OCI-LY7 (cell line): ENCODE results near the gene PACSIN3. TPM values are rescaled to one million over a fixed set of nuclear protein-coding genes. Genes with fewer than 3 reads are reported as not detected.
A peak's percentile ranks its signal among the peaks of the same experiment; 100 is the strongest.

Source experiments
- BruUV-seq: library from RNA; stranded (reverse); fragments of 400-500 nt; replicated peaks from 2 replicates; lab custom pipeline; 2021; lab: Mats Ljungman, UMichigan
- CTCF ChIA-PET: fragments of 300-600 bp; sonication (Branson Sonifier 250); formaldehyde crosslinking; loops from one replicate; lab custom pipeline; 2022; ENCODE audit warnings: antibody characterized with exemption; ENCODE audit not compliant: unreplicated experiment; lab: Charles Lee
- POLR2A ChIA-PET: fragments of 300-600 bp; sonication (Branson Sonifier 250); formaldehyde crosslinking; loops from one replicate; lab custom pipeline; 2022; ENCODE audit warnings: antibody characterized with exemption; lab: Charles Lee
- DNase-seq: peaks from one replicate; pipeline ENCODE4 v3.0.0-alpha.2; 2015; ENCODE audit warnings: low spot score
- H2AFZ ChIP-seq: fragments of 200-600 bp; sonication (generic), shearing (Covaris generic); 2 replicates; pipeline ENCODE4 v1.6.1; 2014; ENCODE audit warnings: mild to moderate bottlenecking, antibody characterized with exemption, low read length, moderate library complexity
- H3K27ac ChIP-seq: fragments of 200-600 bp; sonication (generic); 2 replicates; pipeline ENCODE4 v1.5.1; 2014; ENCODE audit warnings: mixed run types, low read depth, mild to moderate bottlenecking, moderate library complexity, low read length, inconsistent platforms; ENCODE audit not compliant: poor library complexity, severe bottlenecking
- H3K36me3 ChIP-seq: fragments of 200-600 bp; sonication (generic); 2 replicates; pipeline ENCODE4 v1.6.1; 2014; ENCODE audit warnings: mild to moderate bottlenecking, antibody characterized with exemption, low read length, moderate library complexity, mixed read lengths; ENCODE audit not compliant: insufficient read depth
- H3K4me1 ChIP-seq: fragments of 200-600 bp; sonication (generic); 2 replicates; pipeline ENCODE4 v1.5.1; 2014; ENCODE audit warnings: mild to moderate bottlenecking, low read length; ENCODE audit not compliant: insufficient read depth, poor library complexity, severe bottlenecking
- H3K4me2 ChIP-seq: fragments of 200-600 bp; sonication (generic); 2 replicates; pipeline ENCODE4 v1.6.1; 2014; ENCODE audit warnings: mild to moderate bottlenecking, low read length
- H3K4me3 ChIP-seq: fragments of 200-600 bp; sonication (generic); 2 replicates; pipeline ENCODE4 v1.5.1; 2014; ENCODE audit warnings: mild to moderate bottlenecking, low read depth, low read length; ENCODE audit not compliant: poor library complexity, severe bottlenecking
- H3K79me2 ChIP-seq: fragments of 200-600 bp; sonication (generic); 2 replicates; pipeline ENCODE4 v1.6.1; 2016; ENCODE audit warnings: low read depth, mild to moderate bottlenecking, low read length, moderate library complexity, mixed read lengths; ENCODE audit not compliant: insufficient read depth
- H3K9me2 ChIP-seq: fragments of 200-600 bp; sonication (generic); 2 replicates; pipeline ENCODE4 v1.6.1; 2016; ENCODE audit warnings: mild to moderate bottlenecking, low read length, mixed read lengths; ENCODE audit not compliant: insufficient read depth
- H3K9me3 ChIP-seq: fragments of 200-600 bp; sonication (generic); 2 replicates; pipeline ENCODE4 v1.6.1; 2014; ENCODE audit warnings: mild to moderate bottlenecking, mixed run types, low read length, mixed read lengths
- H4K20me1 ChIP-seq: fragments of 200-600 bp; sonication (generic); 2 replicates; pipeline ENCODE4 v1.6.1; 2014; ENCODE audit warnings: mild to moderate bottlenecking, antibody characterized with exemption, low read length, moderate library complexity, mixed read lengths; ENCODE audit not compliant: insufficient read depth
- EZH2phosphoT487 ChIP-seq: fragments of 200-600 bp; sonication (generic); IDR thresholded peaks from 2 replicates; pipeline ENCODE4 v1.6.1; 2018; ENCODE audit warnings: low read depth, borderline replicate concordance, mild to moderate bottlenecking, mixed run types, antibody characterized with exemption, low read length, moderate library complexity, mixed read lengths
- intact Hi-C: fragments of 100-400 bp; cut with micrococcal nuclease; formaldehyde crosslinking; loops from one replicate; pipeline ENCODE4 v1.10.0; 2022; ENCODE audit not compliant: unreplicated experiment
- total RNA-seq, 2 experiments: library from RNA; depleted of rRNA in 1 of 2; stranded (reverse); fragments of >200 nt in 1 of 2; shearing (Covaris generic) in 1 of 2; gene quantifications; 2 replicates each; pipeline ENCODE4 v1.2.3, GENCODE V29; 2014 to 2022
- TF ChIP-seq, protein P1 (sequence below): fragments of 200-600 bp; sonication (generic); conservative IDR thresholded peaks from 2 replicates; pipeline ENCODE4 v1.5.1; 2014; ENCODE audit warnings: mild to moderate bottlenecking, antibody characterized with exemption, low read length, moderate library complexity, mixed read lengths

The PACSIN3 gene
- total RNA-seq, 2 experiments from 2014 or later = not detected

DNA sequence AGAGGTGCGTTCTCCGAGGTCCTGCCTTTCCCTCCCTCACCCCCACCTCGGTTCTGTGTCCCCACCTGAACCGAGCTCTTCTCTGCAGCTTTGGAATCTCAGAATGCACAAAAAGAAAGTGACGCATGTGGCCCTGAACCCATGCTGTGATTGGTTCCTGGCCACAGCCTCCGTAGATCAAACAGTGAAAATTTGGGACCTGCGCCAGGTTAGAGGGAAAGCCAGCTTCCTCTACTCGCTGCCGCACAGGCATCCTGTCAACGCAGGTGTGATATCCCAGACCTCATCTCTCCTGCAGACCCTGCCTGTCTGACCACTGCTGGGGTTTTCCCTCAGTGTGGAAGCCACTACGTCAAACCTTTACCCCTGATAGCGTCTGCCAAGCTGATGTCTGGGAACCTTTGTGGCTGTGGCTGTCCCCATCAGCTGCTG, 48.5 kb upstream of the PACSIN3 start:
- Histone ChIP-seq H3K36me3 (peaks cover 18% of the 10 kb centered on the region), H3K27ac (no peak overlapping the region), H3K79me2 (no peaks in the 10 kb centered on the region), H4K20me1 (no peaks in the 10 kb centered on the region), H3K4me1 (peaks cover 8% of the 10 kb centered on the region), H3K4me3 (no peak overlapping the region), H2AFZ (no peak overlapping the region), H3K4me2 (no peak overlapping the region), H3K9me2 (no peaks in the 10 kb centered on the region), H3K9me3 (no peaks in the 10 kb centered on the region)
- CTCF ChIA-PET = interaction anchor here (0.6 kb wide), 1 partner anchor 13 kb away, joined by 3 read pairs; no protein-coding TSS in a partner anchor
- DNase-seq = no peak
- POLR2A ChIA-PET = interaction anchor here (1.2 to 1.6 kb wide), 2 partner anchors 15 to 29 kb away, joined by 3 read pairs; no protein-coding TSS in a partner anchor
- BruUV-seq = no TSS peak
- TF ChIP-seq EZH2phosphoT487 = no peak
- TF ChIP-seq, protein P1, sequence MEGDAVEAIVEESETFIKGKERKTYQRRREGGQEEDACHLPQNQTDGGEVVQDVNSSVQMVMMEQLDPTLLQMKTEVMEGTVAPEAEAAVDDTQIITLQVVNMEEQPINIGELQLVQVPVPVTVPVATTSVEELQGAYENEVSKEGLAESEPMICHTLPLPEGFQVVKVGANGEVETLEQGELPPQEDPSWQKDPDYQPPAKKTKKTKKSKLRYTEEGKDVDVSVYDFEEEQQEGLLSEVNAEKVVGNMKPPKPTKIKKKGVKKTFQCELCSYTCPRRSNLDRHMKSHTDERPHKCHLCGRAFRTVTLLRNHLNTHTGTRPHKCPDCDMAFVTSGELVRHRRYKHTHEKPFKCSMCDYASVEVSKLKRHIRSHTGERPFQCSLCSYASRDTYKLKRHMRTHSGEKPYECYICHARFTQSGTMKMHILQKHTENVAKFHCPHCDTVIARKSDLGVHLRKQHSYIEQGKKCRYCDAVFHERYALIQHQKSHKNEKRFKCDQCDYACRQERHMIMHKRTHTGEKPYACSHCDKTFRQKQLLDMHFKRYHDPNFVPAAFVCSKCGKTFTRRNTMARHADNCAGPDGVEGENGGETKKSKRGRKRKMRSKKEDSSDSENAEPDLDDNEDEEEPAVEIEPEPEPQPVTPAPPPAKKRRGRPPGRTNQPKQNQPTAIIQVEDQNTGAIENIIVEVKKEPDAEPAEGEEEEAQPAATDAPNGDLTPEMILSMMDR = no peak
- intact Hi-C loops = no loop called here

DNA sequence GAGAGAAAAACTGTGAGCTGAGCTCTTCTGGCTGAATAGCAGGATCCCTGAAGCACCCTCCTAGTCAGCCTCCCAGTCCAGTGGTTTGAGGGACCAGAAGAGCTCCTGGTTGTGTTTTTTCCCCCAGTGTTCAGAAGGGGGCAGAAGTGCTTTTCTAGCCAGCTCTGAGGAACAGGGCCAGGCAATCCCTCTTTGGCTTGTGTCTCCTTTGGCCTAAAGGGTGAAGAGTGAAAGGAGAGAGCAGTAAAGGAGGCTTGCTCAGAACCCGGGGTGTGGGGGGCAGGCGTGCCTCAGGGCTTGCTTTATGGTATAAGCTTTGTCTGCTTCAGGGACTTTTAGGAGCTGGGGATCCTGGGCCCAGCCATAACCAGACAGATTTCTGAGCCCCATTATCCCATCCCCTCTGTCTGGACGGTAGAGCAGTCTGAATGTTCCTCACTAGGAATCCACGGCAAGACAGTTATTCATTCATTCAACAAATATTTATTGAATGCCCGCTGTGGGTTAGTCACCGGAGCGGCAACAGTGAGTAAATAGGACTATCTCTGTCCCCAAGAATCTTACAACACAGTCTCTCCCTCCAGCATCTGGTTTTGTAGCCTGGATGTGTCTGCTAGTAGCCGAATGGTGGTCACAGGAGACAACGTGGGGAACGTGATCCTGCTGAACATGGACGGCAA, 47.9 kb upstream of the PACSIN3 start:
- peaks cover 8% of the 10 kb centered on the region for H3K4me1 ChIP-seq
- CTCF ChIA-PET = interaction anchor here (0.6 to 1.0 kb wide), 2 partner anchors 14 to 37 kb away, joined by 3 read pairs; no protein-coding TSS in a partner anchor
- peaks cover 12% of the 10 kb centered on the region; the same call in 1 of the 2 replicates for H3K36me3 ChIP-seq
- TF ChIP-seq EZH2phosphoT487 = no peak
- TF ChIP-seq, protein P1 = peak; percentile 66
- no peaks in the 10 kb centered on the region for H3K9me2 ChIP-seq
- no peaks in the 10 kb centered on the region for H3K79me2 ChIP-seq
- no peak overlapping the region for H3K4me2 ChIP-seq
- H3K4me3 ChIP-seq = no peak overlapping the region
- H4K20me1 ChIP-seq = no peaks in the 10 kb centered on the region
- H3K27ac ChIP-seq = no peak overlapping the region
- no peak overlapping the region for H2AFZ ChIP-seq
- DNase-seq = peak; percentile 41
- no peaks in the 10 kb centered on the region for H3K9me3 ChIP-seq
- POLR2A ChIA-PET = interaction anchor here (0.6 to 1.6 kb wide), 5 partner anchors 14 to 127 kb away, joined by 3 to 7 read pairs (median 3); no protein-coding TSS in a partner anchor
- BruUV-seq = no TSS peak
- intact Hi-C loops = no loop called here
